K562 (cell line): Measurements from ENCODE around the gene FYB2.

Experiments
- ARID2 ChIP-seq: fragments of 450-650 bp; IDR thresholded peaks from 2 replicates; pipeline ENCODE4 v1.6.1; 2017; ENCODE audit warnings: antibody characterized with exemption, mild to moderate bottlenecking
- CTCF ChIP-seq, 3 experiments: IDR thresholded peaks in 2 of 3; conservative IDR thresholded peaks in 1 of 3; 2 replicates each; pipeline ENCODE4 v1.5.1; 2011 to 2012; ENCODE audit warnings: low read length in 3 of 3, mild to moderate bottlenecking in 3 of 3, control low read depth in 2 of 3, improper control_type of control experiment in 1 of 3, inconsistent platforms in 1 of 3, low read depth in 1 of 3, mixed read lengths in 1 of 3, moderate library complexity in 1 of 3; ENCODE audit not compliant: insufficient read depth in 2 of 3
- MTA2 ChIP-seq: fragments of 450-650 bp; IDR thresholded peaks from 2 replicates; pipeline ENCODE4 v1.6.1; 2016; ENCODE audit warnings: low read depth
- SRF ChIP-seq, 2 experiments: fragments of 250-450, 450-650 bp in 1 of 2; sonication (Bioruptor Pico) in 1 of 2; sonication (generic) in 1 of 2; formaldehyde crosslinking; IDR thresholded peaks; 2 replicates each; pipeline versions ENCODE4 v1.5.0 to v1.5.1; 2020 to 2022; ENCODE audit warnings: mild to moderate bottlenecking in 1 of 2, missing genetic modification reagents in 1 of 2
- SRSF9 ChIP-seq: fragments of 200-400 bp; formaldehyde crosslinking; IDR thresholded peaks from 2 replicates; pipeline ENCODE4 v1.6.1; 2017; ENCODE audit warnings: low read depth, low read length, borderline replicate concordance
- ZNF274 ChIP-seq: IDR thresholded peaks from 2 replicates; pipeline ENCODE4 v1.6.1; 2011; ENCODE audit warnings: low read depth, mild to moderate bottlenecking, low read length, moderate library complexity, borderline replicate concordance
- ZNF785 ChIP-seq: fragments of 250-450 bp; sonication (Bioruptor Pico); IDR thresholded peaks from 2 replicates; pipeline ENCODE4 v1.4.0; 2020; ENCODE audit warnings: mild to moderate bottlenecking

- no peak for TF ChIP-seq SRSF9
- TF ChIP-seq MTA2: no peak
- no peak for TF ChIP-seq SRF (CRISPR knock-in tag; IDR thresholded peaks at IDR 0.05)
- TF ChIP-seq CTCF (IDR thresholded peaks at IDR 0.05 in 2 of 3, conservative IDR thresholded peaks at IDR 0.05 in 1 of 3; ENCODE audit: insufficient read depth in 2 of 3, low read depth in 1 of 3, low read length in 3 of 3): no peak
- no peak for TF ChIP-seq ZNF785 (CRISPR knock-in tag)
- no peak for TF ChIP-seq ZNF274
- TF ChIP-seq ARID2: no peak
These were observed 35.4 kb upstream of the FYB2 start, which contains the start of gene C8A for GRCh38 chr1:56854521-56855099.
